HepG2 (cell line): ENCODE measurements around the gene LRRC25. TPM values are rescaled to one million over a fixed set of nuclear protein-coding genes. Genes with fewer than 3 reads are reported as not detected.

ENCODE experiments used
- ASH2L ChIP-seq: fragments of 300-600, 200-600 bp; sonication (generic); IDR thresholded peaks from 2 replicates; pipeline ENCODE4 v1.7.0; 2017; ENCODE audit warnings: low read depth, mild to moderate bottlenecking, moderate library complexity, mixed read lengths, low read length; ENCODE audit not compliant: insufficient read length
- ATF1 ChIP-seq: IDR thresholded peaks from 2 replicates; pipeline ENCODE4 v1.6.1; 2016; ENCODE audit warnings: mild to moderate bottlenecking, control low read depth
- CHCHD3 ChIP-seq: sonication (generic); formaldehyde crosslinking; IDR thresholded peaks from 2 replicates; pipeline ENCODE4 v1.8.0; 2022; ENCODE audit warnings: mild to moderate bottlenecking, missing genetic modification reagents, moderate library complexity
- FOSL1 ChIP-seq: sonication (generic); formaldehyde crosslinking; IDR thresholded peaks from 2 replicates; pipeline ENCODE4 v1.9.0; 2021; ENCODE audit warnings: missing genetic modification reagents, borderline replicate concordance
- FOXA3 ChIP-seq: IDR thresholded peaks from 2 replicates; pipeline ENCODE4 v1.6.1; 2016; ENCODE audit warnings: missing genetic modification reagents, missing compliant biosample characterization
- FOXP4 ChIP-seq: sonication (generic); formaldehyde crosslinking; IDR thresholded peaks from 2 replicates; pipeline ENCODE4 v1.4.0; 2020; ENCODE audit warnings: missing genetic modification reagents
- GZF1 ChIP-seq: sonication (generic); formaldehyde crosslinking; IDR thresholded peaks from 2 replicates; pipeline ENCODE4 v1.5.1; 2020; ENCODE audit warnings: mild to moderate bottlenecking, missing genetic modification reagents
- JUND ChIP-seq: sonication (generic); formaldehyde crosslinking; IDR thresholded peaks from 2 replicates; pipeline ENCODE4 v1.8.0; 2022; ENCODE audit warnings: mild to moderate bottlenecking, missing genetic modification reagents
- KAT2B ChIP-seq: fragments of 150-350 bp; IDR thresholded peaks from 2 replicates; pipeline ENCODE4 v1.6.1; 2014; ENCODE audit warnings: low read depth, low read length, borderline replicate concordance
- KDM4B ChIP-seq: sonication (generic); formaldehyde crosslinking; IDR thresholded peaks from 2 replicates; pipeline ENCODE4 v1.4.0; 2020; ENCODE audit warnings: missing genetic modification reagents
- KLF6 ChIP-seq: IDR thresholded peaks from 2 replicates; pipeline ENCODE4 v1.8.0; 2016; ENCODE audit warnings: missing biosample characterization, missing genetic modification reagents
- NONO ChIP-seq, 2 experiments: fragments of 450-650 bp in 1 of 2; sonication (generic) in 1 of 2; formaldehyde crosslinking in 1 of 2; IDR thresholded peaks in 1 of 2; conservative IDR thresholded peaks in 1 of 2; 2 replicates each; pipeline versions ENCODE4 v1.6.1 to v1.8.0; 2017 to 2022; ENCODE audit warnings: mild to moderate bottlenecking in 1 of 2, missing genetic modification reagents in 1 of 2, moderate library complexity in 1 of 2
- SMAD3 ChIP-seq: sonication (generic); formaldehyde crosslinking; IDR thresholded peaks from 2 replicates; pipeline ENCODE4 v1.4.0; 2020; ENCODE audit warnings: missing genetic modification reagents
- SMAD9 ChIP-seq: sonication (generic); formaldehyde crosslinking; IDR thresholded peaks from 2 replicates; pipeline ENCODE4 v1.5.1; 2020; ENCODE audit warnings: mild to moderate bottlenecking, missing genetic modification reagents
- SMC3 ChIP-seq: IDR thresholded peaks from 2 replicates; pipeline ENCODE4 v1.6.1; 2011; ENCODE audit warnings: low read length, improper control_type of control experiment
- SNAPC5 ChIP-seq: sonication (generic); formaldehyde crosslinking; IDR thresholded peaks from 2 replicates; pipeline ENCODE4 v1.8.1; 2023; ENCODE audit warnings: mild to moderate bottlenecking, missing genetic modification reagents, borderline replicate concordance
- TFDP1 ChIP-seq: IDR thresholded peaks from 2 replicates; pipeline ENCODE4 v1.6.1; 2016; ENCODE audit warnings: missing compliant biosample characterization, missing genetic modification reagents, borderline replicate concordance
- ZFP82 ChIP-seq: sonication (generic); formaldehyde crosslinking; IDR thresholded peaks from 2 replicates; pipeline ENCODE4 v1.5.1; 2020; ENCODE audit warnings: mild to moderate bottlenecking, missing genetic modification reagents, borderline replicate concordance
- ZKSCAN1 ChIP-seq: fragments of 150-350 bp; IDR thresholded peaks from 2 replicates; pipeline ENCODE4 v1.6.1; 2014; ENCODE audit warnings: low read length
- ZNF136 ChIP-seq: sonication (generic); formaldehyde crosslinking; IDR thresholded peaks from 2 replicates; pipeline ENCODE4 v1.8.1; 2022; ENCODE audit warnings: low read depth, mild to moderate bottlenecking, moderate library complexity, missing genetic modification reagents
- ZNF225 ChIP-seq: sonication (generic); formaldehyde crosslinking; IDR thresholded peaks from 2 replicates; pipeline ENCODE4 v1.4.0; 2020; ENCODE audit warnings: mild to moderate bottlenecking, missing genetic modification reagents
- ZNF263 ChIP-seq: sonication (generic); formaldehyde crosslinking; IDR thresholded peaks from 2 replicates; pipeline ENCODE4 v1.4.0; 2020; ENCODE audit warnings: missing genetic modification reagents
- ZNF274 ChIP-seq: sonication (generic); formaldehyde crosslinking; IDR thresholded peaks from 2 replicates; pipeline ENCODE4 v1.5.1; 2020; ENCODE audit warnings: mild to moderate bottlenecking, missing genetic modification reagents
- ZNF282 ChIP-seq: fragments of 450-650 bp; IDR thresholded peaks from 2 replicates; pipeline ENCODE4 v1.6.1; 2018; ENCODE audit not compliant: partially characterized antibody
- ZNF589 ChIP-seq: sonication (generic); formaldehyde crosslinking; conservative IDR thresholded peaks from 2 replicates; pipeline ENCODE4 v1.8.0; 2022; ENCODE audit warnings: mild to moderate bottlenecking, moderate library complexity, missing genetic modification reagents
- ZNF614 ChIP-seq: IDR thresholded peaks from 2 replicates; pipeline ENCODE4 v1.6.1; 2018; ENCODE audit warnings: missing biosample characterization, missing genetic modification reagents, inconsistent platforms, borderline replicate concordance
- ZNF775 ChIP-seq: sonication (generic); formaldehyde crosslinking; IDR thresholded peaks from 2 replicates; pipeline ENCODE4 v1.4.0; 2020; ENCODE audit warnings: missing genetic modification reagents, mild to moderate bottlenecking, moderate library complexity, borderline replicate concordance
- ZNF777 ChIP-seq: sonication (generic); formaldehyde crosslinking; IDR thresholded peaks from 2 replicates; pipeline ENCODE4 v1.4.0; 2020; ENCODE audit warnings: missing genetic modification reagents
- polyA plus RNA-seq, 8 experiments: library from polyadenylated mRNA; depleted of rRNA in 3 of 8; stranded (reverse) in 7 of 8; unstranded in 1 of 8; fragments of >200 nt; fragmentation: Illumina TruSeq in 4 of 8; extraction: Trizol in 4 of 8; gene quantifications; 2 replicates each; pipeline versions ENCODE4 v1.2.1 to v1.2.3, GENCODE V29; 2011 to 2016; ENCODE audit warnings: low read depth in 4 of 8, missing spikeins in 1 of 8, mixed read lengths in 1 of 8; ENCODE audit not compliant: insufficient read depth in 1 of 8
- total RNA-seq, 5 experiments: library from RNA; depleted of rRNA; stranded (reverse); fragments of >200 nt; fragmentation: Illumina TruSeq; extraction: Trizol; gene quantifications; 2 replicates each; pipeline ENCODE4 v1.2.3, GENCODE V29; 2016; ENCODE audit warnings: low read depth in 1 of 5

The LRRC25 gene
- total and polyA plus RNA-seq, 2 of the 13 experiments (the other 11 are each of a cell fraction or from before 2014, with no cell fraction given) = 0.13 to 0.53 TPM

- peak; percentile 83 for TF ChIP-seq SMAD3 (CRISPR knock-in tag)
- TF ChIP-seq ZKSCAN1 = 0 out of 2 replicates have a peak, but pooled peaks have one; percentile 16
- TF ChIP-seq TFDP1 (CRISPR knock-in tag) = peak; percentile 83
- TF ChIP-seq KAT2B = peak; percentile 52; the same call in 1 of the 2 replicates
- no peak for TF ChIP-seq CHCHD3 (CRISPR knock-in tag)
- no peak for TF ChIP-seq SMC3
- no peak for TF ChIP-seq ZNF225 (CRISPR knock-in tag)
- no peak for TF ChIP-seq ZNF282
- TF ChIP-seq GZF1 (CRISPR knock-in tag) = no peak
- peak; percentile 55; the same call in 1 of the 2 replicates for TF ChIP-seq ZNF263 (CRISPR knock-in tag)
- peak; percentile 95 for TF ChIP-seq ZNF136 (CRISPR knock-in tag)
- peak; percentile 58 for TF ChIP-seq ASH2L
- TF ChIP-seq ZNF777 (CRISPR knock-in tag) = no peak; the same call in 1 of the 2 replicates
- TF ChIP-seq ZNF614 (CRISPR knock-in tag) = peak; percentile 69; the same call in 1 of the 2 replicates
- TF ChIP-seq KDM4B (CRISPR knock-in tag) = peak; percentile 78; the same call in 1 of the 2 replicates
- peak; percentile 95 for TF ChIP-seq JUND
- TF ChIP-seq SMAD9 (CRISPR knock-in tag) = no peak
- peak; percentile 91 for TF ChIP-seq ZFP82
- TF ChIP-seq ATF1 (CRISPR knock-in tag) = peak; percentile 87
- TF ChIP-seq ZNF274 = peak; percentile 81
- TF ChIP-seq FOXP4 = peak; percentile 100
- TF ChIP-seq ZNF775 (CRISPR knock-in tag) = peak; percentile 92; the same call in 1 of the 2 replicates
- peak; percentile 91; the same call in 1 of the 2 replicates for TF ChIP-seq KLF6 (CRISPR knock-in tag)
- no peak for TF ChIP-seq NONO (IDR thresholded peaks at IDR 0.05)
- TF ChIP-seq NONO (CRISPR knock-in tag; conservative IDR thresholded peaks at IDR 0.05) = peak; percentile 93
- no peak; the same call in 1 of the 2 replicates for TF ChIP-seq ZNF589 (CRISPR knock-in tag)
- peak; percentile 49; the same call in 1 of the 2 replicates for TF ChIP-seq SNAPC5 (CRISPR knock-in tag)
- peak; percentile 97 for TF ChIP-seq FOXA3
- no peak for TF ChIP-seq FOSL1 (CRISPR knock-in tag)
These were observed 17.3 kb downstream of the LRRC25 start (continued) for GRCh38 chr19:18379803-18380747.
